Lung microvascular endothelial cell (primary cell): ENCODE measurements around the gene WDFY4. TPM values are rescaled to one million over a fixed set of nuclear protein-coding genes. Genes with fewer than 3 reads are reported as not detected.
A peak's percentile ranks its signal among the peaks of the same experiment; 100 is the strongest.

Experiments
- DNase-seq, 2 donors: peaks; one replicate each; pipeline versions ENCODE4 v3.0.0 to v3.0.0-alpha.2; 2010; ENCODE audit warnings: low read depth in 2 of 2
- total RNA-seq: library from RNA; depleted of rRNA; stranded (reverse); fragments of >200 nt; gene quantifications from 2 replicates; pipeline ENCODE4 v1.2.1, GENCODE V29; 2014

WDFY4 gene
- total RNA-seq, 1 donor from 2014 or later: under 0.01 TPM

GRCh38 chr10:48653944-48654698, 30.6 kb upstream of the WDFY4 start:
- DNase-seq: no peak

DNA sequence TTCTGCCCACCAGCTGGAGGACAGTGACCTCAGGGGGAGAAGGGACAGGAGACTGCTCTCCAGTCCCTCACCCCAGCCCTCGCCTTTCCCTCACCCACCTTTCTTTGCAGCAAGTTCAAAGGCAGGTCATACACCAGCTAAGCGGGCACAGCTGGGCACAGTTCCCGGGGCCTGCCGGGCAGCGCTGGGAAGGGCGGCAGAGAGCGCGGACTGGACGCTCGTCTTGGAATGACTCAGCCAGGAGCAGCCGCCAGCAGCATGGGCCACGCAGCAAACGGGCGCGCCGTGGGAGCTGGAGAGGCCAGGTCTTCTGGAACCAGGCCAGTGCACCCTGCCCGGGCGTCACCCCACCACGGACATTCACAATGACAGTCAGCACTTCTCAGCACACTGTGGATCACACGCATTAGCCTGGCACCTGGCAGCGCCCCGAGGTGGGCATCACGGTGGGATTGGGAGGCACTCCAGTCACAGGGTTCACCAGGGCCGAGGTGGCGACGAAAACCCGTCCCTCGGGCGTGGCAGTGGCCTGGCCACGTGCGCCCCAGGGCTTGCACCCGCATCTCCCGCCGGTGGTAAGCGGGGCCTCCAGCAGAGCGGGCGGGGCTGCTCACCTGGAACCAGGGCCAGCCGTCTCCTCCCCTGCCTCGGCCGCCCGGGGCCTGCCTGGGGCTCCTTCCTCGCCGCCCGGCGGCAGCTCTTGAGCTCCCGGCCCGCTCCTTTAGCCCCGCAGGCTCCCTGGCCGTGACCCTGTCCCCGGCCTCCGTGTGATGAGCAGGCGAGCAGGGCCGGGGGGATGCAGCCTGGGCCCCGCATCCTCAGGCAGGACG, 29.0 kb upstream of the WDFY4 start:
- DNase-seq: peak; percentile 37 to 82

- DNase-seq: peak; percentile 87 to 95
These were observed 28.3 kb upstream of the WDFY4 start for GRCh38 chr10:48656241-48656913.

DNA sequence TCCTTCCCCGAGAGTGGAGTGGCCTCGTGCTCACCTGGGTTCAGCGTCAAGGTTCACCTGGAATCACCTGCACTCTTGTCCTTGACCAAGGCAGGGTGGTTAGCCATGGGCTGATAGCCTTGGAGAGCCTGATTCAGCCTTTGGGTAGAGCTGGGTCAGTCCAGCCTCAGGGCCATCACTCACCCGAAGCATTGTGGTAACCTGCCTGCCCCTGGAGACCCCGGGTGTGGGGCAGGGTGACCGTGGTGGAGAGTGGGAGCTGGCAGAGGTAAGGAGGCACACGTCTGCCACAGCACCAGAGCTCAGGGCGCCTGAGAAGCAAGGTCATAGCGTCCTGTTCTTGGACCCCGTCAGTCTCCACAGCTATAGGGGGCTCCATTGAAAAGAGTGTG, 27.8 kb upstream of the WDFY4 start:
- no peak for DNase-seq

- DNase-seq: no peak
These were observed 27.3 kb upstream of the WDFY4 start for GRCh38 chr10:48657416-48657815.

GRCh38 chr10:48658243-48658974, 26.3 kb upstream of the WDFY4 start:
- DNase-seq: peak; percentile 69 to 79

DNA sequence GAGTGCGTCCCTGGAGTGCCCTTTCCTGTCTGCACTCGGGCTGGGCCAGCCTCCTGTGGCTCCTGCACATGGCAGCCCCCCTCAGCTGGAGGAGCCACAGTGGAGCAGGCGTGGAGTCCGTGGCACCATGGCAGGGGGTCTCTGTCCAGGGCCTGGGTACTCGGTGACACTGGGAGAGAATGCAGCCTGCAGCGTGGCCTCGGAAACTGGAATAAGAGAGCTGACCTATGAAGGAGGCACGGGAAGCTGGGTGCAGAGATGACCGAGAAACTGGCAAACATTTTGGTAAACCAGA, 25.8 kb upstream of the WDFY4 start:
- no peak for DNase-seq

DNA sequence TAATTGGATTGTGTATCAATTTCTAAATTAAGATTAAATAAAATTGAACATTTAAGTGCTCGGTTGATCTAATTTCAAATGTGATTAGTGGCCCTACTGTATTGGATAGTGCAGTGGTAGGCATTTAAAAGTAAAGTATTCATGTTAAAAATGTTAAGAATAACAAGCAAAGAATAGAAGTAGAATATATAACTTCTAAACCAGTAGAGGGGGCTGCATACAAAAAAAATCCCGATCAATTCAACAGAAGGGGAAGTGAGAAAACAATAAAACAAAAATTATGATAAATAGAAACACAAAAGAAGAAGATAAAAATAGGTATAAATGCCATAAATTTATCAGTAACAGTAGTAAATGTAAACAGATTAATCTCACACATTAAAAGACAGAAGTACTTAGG, 24.9 kb upstream of the WDFY4 start:
- peak in 1 of 2 donors; percentile 27 for DNase-seq

GRCh38 chr10:48661441-48661840, 23.2 kb upstream of the WDFY4 start:
- no peak for DNase-seq

DNA sequence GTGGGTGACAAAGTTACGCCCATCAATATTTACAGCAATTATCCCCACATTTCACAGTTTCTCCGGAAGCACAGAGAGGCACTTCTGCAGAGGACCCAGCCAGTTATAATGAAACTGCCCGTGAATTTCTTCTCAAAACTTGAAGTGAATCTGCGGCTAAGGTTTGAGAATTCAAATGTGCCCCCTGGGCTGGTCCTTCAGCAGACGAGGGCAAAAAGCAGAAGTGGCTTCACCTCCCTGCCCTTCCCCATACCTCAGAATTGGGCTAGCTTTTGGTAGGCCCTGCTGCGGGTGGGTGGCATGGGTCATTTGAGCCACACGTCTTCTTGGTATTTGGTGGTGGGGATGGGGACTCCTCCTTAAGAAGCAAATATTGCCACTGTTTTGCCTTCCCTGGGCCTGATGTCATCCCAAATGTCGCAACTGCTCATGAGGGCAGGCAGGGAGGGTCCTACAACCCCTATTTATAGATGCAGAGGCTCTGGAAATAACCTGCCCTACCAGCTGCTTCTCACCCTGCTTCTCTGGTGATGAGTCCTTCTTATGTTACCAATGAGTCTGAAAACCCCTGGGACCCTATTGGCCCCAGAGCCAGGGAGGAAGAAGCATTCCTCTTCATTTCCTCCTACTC, 16.6 kb upstream of the WDFY4 start:
- DNase-seq: no peak

DNA sequence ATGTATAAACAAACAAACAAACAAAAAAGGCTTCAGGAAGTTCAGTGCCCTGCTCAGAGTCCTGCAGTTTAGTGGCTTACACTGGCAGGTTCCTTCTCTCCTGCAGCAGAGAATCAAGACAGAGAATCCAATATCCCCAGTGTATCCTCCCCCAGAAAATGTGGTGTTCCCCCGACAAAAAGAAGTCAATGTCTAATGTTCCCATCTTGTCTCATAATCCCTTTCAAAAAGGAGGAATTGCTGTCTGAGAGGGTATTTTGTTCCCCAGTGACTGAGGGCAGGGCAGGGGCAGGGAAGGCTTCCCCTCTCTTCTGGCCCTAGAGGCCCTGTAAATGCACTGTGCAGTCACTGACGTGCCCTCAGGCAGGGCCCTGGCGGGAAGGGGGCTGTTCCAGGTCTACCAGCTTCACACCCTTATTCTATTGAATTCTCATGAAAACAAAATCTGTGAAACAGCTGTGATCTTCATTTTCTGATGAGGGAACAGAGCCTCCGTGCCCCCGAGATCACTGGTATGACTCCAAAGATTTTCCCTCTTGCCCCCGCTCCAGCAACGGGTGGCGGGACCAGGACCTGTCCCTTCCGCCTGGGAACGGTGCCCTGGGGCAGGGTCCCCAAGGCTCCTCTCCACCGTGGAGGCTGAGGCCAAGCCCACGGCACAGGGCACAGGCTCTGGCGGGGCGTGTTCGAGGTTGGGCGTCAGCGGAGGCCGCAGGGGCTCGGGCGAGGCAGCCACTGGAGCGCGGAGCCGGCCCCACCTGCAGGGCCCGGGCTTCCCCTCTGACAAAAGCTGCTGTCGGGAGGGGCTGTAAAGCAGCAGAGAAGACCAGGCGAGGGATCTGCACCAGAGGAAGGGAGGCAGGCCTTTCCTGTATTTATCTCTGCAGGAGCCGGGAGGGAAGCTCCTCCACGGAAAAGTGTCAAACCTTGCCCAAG, 13.4 kb upstream of the WDFY4 start:
- no peak for DNase-seq

DNA sequence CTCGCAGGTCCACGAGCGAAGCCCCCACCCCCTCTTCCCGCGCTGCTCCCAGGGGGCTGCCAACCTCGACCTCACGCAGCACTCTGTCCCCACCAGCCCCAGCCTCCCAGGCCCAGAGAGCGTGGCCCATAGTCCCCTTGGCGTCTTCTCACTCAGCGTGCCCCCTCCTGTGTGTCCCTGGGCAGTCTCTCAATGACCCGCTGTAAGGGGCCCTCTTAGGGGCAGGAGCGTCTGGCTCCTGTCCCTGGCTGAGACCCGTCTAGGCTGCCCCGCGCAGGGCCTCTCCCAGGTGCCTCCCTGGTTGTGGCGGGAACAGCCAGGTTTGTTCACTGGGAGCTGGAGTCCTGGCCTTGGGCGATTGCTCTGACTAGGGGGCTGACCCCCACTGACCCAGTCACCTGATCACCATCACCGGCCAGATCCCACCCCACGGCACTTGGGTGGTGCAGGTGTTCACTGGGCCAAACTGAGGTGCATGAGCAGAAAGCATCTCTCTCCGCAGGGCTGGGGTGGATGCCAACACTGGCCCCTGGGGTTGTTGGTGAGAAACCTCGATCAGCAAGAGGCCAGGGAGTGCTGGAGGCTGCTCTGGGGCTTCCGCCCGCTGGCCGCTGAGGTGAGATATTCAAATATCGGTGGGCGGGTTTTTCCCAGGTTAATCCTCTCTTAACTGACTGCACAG, 12.6 kb upstream of the WDFY4 start:
- no peak for DNase-seq

DNA sequence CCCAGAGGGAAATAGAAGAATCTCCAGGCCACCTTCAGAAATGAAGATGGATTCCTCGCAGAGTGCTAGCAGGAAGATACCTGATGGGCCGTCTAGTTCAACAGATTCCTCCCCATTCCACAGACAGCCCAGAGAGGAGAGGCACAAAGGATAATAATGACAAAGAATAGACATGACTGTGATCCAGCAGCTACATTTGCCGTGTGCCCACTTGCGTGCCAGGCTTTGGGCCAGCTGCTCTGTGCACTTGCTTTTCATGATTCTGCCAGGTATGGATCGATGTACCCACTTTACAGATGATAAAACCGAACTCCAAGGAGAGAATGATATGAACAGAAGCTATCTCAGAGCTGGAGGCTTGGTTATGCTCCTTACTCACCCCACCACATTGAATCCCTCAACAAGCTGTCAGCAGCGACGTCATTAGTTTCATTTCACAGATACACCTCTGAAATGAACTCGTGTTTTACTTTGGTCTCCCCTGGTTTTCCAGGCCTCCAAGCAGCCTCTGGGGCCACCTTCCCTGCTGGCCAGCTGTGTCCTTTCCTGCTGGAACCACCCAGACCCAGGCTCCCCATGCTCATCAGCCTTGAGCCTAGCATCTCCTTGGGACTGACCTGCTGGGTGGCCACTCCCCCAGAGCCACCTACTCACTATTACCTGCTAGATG, 11.9 kb upstream of the WDFY4 start:
- no peak for DNase-seq

- DNase-seq: no peak
These were observed 7.0 kb upstream of the WDFY4 start for GRCh38 chr10:48677625-48678024.

GRCh38 chr10:48678041-48678440, 6.6 kb upstream of the WDFY4 start:
- no peak for DNase-seq

- no peak for DNase-seq
These were observed 2.9 kb upstream of the WDFY4 start for GRCh38 chr10:48681740-48682139.

DNA sequence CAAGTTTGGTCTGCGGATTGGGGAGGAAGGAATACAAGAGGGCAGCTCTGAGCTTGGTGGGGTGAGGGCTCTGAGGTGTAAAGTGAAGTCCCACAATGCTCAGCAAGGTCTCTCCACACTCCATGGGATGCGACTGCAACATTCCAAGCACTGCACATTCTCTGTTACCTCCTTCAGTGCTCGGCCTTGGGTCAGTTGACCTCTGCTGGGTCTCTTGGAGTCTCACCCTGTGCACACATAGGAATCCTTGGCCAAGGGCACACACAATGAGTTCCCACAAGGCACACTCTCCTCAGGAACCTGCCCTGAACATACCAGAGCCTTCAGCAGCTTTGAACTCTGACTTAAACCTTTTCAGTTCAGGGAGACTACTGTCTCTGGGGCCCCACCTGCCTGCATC, 2.4 kb upstream of the WDFY4 start:
- no peak for DNase-seq

DNA sequence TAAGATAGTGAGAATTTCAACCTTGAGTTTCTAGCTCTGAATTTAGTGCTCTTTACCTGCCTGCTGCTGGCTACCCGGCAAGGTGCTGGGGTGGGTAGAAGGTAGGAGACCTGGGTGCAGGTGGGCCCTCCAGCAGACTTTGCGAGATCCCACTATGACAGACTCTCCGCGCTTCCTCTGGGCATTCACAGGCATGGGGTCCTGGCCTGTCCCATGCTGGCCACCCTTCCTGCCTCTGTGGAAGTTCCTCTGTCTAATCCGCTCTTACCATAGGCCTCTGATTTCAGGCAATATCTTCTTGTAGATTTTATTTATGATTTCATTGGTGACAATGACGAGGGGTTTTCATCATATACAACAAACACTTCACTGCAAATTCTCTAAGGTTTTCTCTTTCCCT, 1.2 kb upstream of the WDFY4 start:
- no peak for DNase-seq

GRCh38 chr10:48683868-48684267, 805 bp upstream of the WDFY4 start:
- DNase-seq: no peak
